ENCODE results near the gene LENG8.

DNA sequence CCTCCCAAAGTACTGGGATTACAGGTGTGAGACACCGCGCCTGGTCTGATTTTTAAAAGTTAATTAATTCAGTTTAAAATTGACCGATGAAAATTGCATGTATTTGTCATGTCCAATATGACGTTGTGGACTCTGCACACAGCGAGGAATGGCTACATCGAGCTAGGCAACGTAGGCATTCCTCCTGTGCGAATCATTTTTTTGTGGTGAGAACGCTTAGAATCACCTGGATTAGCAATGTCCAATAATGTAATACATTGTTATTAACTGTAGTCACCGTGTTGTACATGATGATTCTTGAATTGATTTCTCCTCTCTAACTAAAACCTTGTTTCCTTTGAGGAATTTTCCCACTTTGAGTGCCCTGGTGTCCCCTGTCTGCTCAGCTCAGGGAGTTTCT, 57.1 kb downstream of the LENG8 start:
- TF ChIP-seq CTCF (IDR thresholded peaks at IDR 0.05) (no peak), POLR2AphosphoS5 (IDR thresholded peaks at IDR 0.05) (no peak)

Measured in stomach (tissue), 4 donors.